H1 (cell line): ENCODE measurements around the gene ASAP2. TPM values are rescaled to one million over a fixed set of nuclear protein-coding genes. Genes with fewer than 3 reads are reported as not detected.

Source experiments
- CTCF ChIA-PET: fragments of 300-600 bp; sonication (Branson Sonifier 250); formaldehyde crosslinking; loops from one replicate; lab custom pipeline; 2021; ENCODE audit not compliant: partially characterized antibody; lab: Charles Lee
- POLR2A ChIA-PET: fragments of 300-600 bp; sonication (Branson Sonifier 250); formaldehyde crosslinking; loops from one replicate; lab custom pipeline; 2021; ENCODE audit warnings: inconsistent platforms; ENCODE audit not compliant: partially characterized antibody; lab: Charles Lee
- DNase-seq, 2 experiments: peaks; one replicate each; pipeline versions ENCODE4 v3.0.0 to v3.0.0-alpha.2; 2010 to 2022; ENCODE audit warnings: low spot score in 2 of 2, low read depth in 1 of 2, mixed read lengths in 1 of 2
- FAIRE-seq: peaks from 2 replicates; lab custom pipeline; 2011; peaks lifted over from hg19 to GRCh38; lab: Jason Lieb, UNC
- H2AFZ ChIP-seq: 2 replicates; pipeline ENCODE4 v1.8.1; 2012; ENCODE audit warnings: low read length, inconsistent platforms
- H2AK5ac ChIP-seq: 2 replicates; pipeline ENCODE4 v1.6.1; 2013; ENCODE audit warnings: low read depth, low read length
- H2BK120ac ChIP-seq: replicated peaks from 2 replicates; pipeline ENCODE3; 2013; ENCODE audit warnings: low read depth, low read length, inconsistent platforms
- H2BK12ac ChIP-seq: 2 replicates; pipeline ENCODE4 v1.6.1; 2013; ENCODE audit warnings: low read depth, low read length
- H2BK15ac ChIP-seq: 2 replicates; pipeline ENCODE4 v1.6.1; 2013; ENCODE audit warnings: low read length
- H2BK20ac ChIP-seq: 2 replicates; pipeline ENCODE4 v1.6.1; 2013; ENCODE audit warnings: low read length
- H2BK5ac ChIP-seq: 2 replicates; pipeline ENCODE4 v1.6.1; 2013; ENCODE audit warnings: low read depth, low read length
- H3K14ac ChIP-seq: 2 replicates; pipeline ENCODE4 v1.6.1; 2013; ENCODE audit warnings: inconsistent platforms; ENCODE audit not compliant: insufficient read length
- H3K18ac ChIP-seq: 2 replicates; pipeline ENCODE4 v1.6.1; 2013; ENCODE audit warnings: low read length; ENCODE audit errors: extremely low read depth
- H3K23ac ChIP-seq: 2 replicates; pipeline ENCODE4 v1.6.1; 2013; ENCODE audit warnings: inconsistent platforms; ENCODE audit not compliant: insufficient read length
- H3K23me2 ChIP-seq: 2 replicates; pipeline ENCODE4 v1.6.1; 2013; ENCODE audit warnings: low read depth, low read length
- H3K27ac ChIP-seq: 2 replicates; pipeline ENCODE4 v1.6.1; 2011; ENCODE audit warnings: low read depth, low read length, inconsistent platforms
- H3K27me3 ChIP-seq, 4 experiments: replicated peaks in 1 of 4; 1 replicate in 1 of 4; 2 replicates in 3 of 4; pipeline versions ENCODE4 v1.6.1 to v1.8.1; 2011 to 2013; ENCODE audit warnings: low read length in 3 of 4, mild to moderate bottlenecking in 3 of 4, inconsistent platforms in 2 of 4, mixed read lengths in 2 of 4, moderate library complexity in 1 of 4; ENCODE audit not compliant: control insufficient read depth in 3 of 4, insufficient read depth in 3 of 4; ENCODE audit errors: extremely low read depth in 1 of 4
- H3K36me3 ChIP-seq, 4 experiments: 2 replicates each; pipeline versions ENCODE4 v1.6.1 to v1.8.1; 2011 to 2013; ENCODE audit warnings: mild to moderate bottlenecking in 4 of 4, low read length in 3 of 4, moderate library complexity in 2 of 4, control low read depth in 1 of 4, inconsistent platforms in 1 of 4; ENCODE audit not compliant: insufficient read depth in 4 of 4, control insufficient read depth in 2 of 4
- H3K4ac ChIP-seq: replicated peaks from 2 replicates; pipeline ENCODE3; 2013; ENCODE audit warnings: low read length, low read depth, mixed read lengths, inconsistent platforms; ENCODE audit not compliant: insufficient read length
- H3K4me1 ChIP-seq, 4 experiments: replicated peaks in 1 of 4; 1 replicate in 1 of 4; 2 replicates in 3 of 4; pipeline versions ENCODE4 v1.6.1 to v1.8.1; 2011 to 2013; ENCODE audit warnings: low read length in 3 of 4, inconsistent platforms in 2 of 4, mixed read lengths in 1 of 4; ENCODE audit not compliant: insufficient read depth in 4 of 4, control insufficient read depth in 3 of 4
- H3K4me2 ChIP-seq, 2 experiments: 2 replicates each; pipeline versions ENCODE4 v1.6.1 to v1.8.1; 2011 to 2013; ENCODE audit warnings: low read depth in 2 of 2, low read length in 2 of 2, control low read depth in 1 of 2, inconsistent platforms in 1 of 2, mild to moderate bottlenecking in 1 of 2; ENCODE audit not compliant: insufficient read depth in 1 of 2
- H3K4me3 ChIP-seq, 4 experiments: fragments of 200-600, 300-600 bp in 1 of 4; sonication (generic), shearing (Covaris generic), sonication (Bioruptor Twin) in 1 of 4; 2 replicates each; pipeline versions ENCODE4 v1.5.1 to v1.8.1; 2011 to 2016; ENCODE audit warnings: low read length in 4 of 4, low read depth in 3 of 4, control low read depth in 2 of 4, inconsistent platforms in 2 of 4, mild to moderate bottlenecking in 2 of 4, mixed read lengths in 1 of 4, moderate library complexity in 1 of 4; ENCODE audit not compliant: insufficient read depth in 2 of 4; ENCODE audit errors: extremely low read depth in 1 of 4
- H3K56ac ChIP-seq: replicated peaks from 2 replicates; pipeline ENCODE3; 2013; ENCODE audit warnings: low read depth, mild to moderate bottlenecking, mixed read lengths, low read length, inconsistent platforms; ENCODE audit not compliant: insufficient read length
- H3K79me1 ChIP-seq: 2 replicates; pipeline ENCODE4 v1.6.1; 2013; ENCODE audit warnings: low read depth, low read length, control low read depth
- H3K79me2 ChIP-seq, 2 experiments: 2 replicates each; pipeline versions ENCODE4 v1.6.1 to v1.8.1; 2012 to 2013; ENCODE audit warnings: low read length in 2 of 2, mild to moderate bottlenecking in 2 of 2, inconsistent platforms in 1 of 2; ENCODE audit not compliant: insufficient read depth in 2 of 2, control insufficient read depth in 1 of 2
- H3K9ac ChIP-seq, 4 experiments: replicated peaks in 1 of 4; 1 replicate in 1 of 4; 2 replicates in 3 of 4; pipeline versions ENCODE4 v1.6.1 to v1.8.1; 2011 to 2013; ENCODE audit warnings: low read depth in 3 of 4, low read length in 3 of 4, control low read depth in 2 of 4, mild to moderate bottlenecking in 2 of 4, moderate library complexity in 2 of 4, inconsistent platforms in 1 of 4; ENCODE audit errors: extremely low read depth in 1 of 4
- H3K9me3 ChIP-seq, 2 experiments: 2 replicates each; pipeline versions ENCODE4 v1.6.1 to v1.8.1; 2012 to 2013; ENCODE audit warnings: mild to moderate bottlenecking in 2 of 2, moderate library complexity in 2 of 2, control low read depth in 1 of 2, inconsistent platforms in 1 of 2, low read depth in 1 of 2, low read length in 1 of 2, mixed read lengths in 1 of 2; ENCODE audit not compliant: insufficient read depth in 2 of 2
- H4K20me1 ChIP-seq, 2 experiments: replicated peaks in 1 of 2; 2 replicates each; pipeline versions ENCODE3 to v1.8.1; 2011 to 2013; ENCODE audit warnings: inconsistent platforms in 2 of 2, low read length in 2 of 2, mild to moderate bottlenecking in 1 of 2; ENCODE audit not compliant: insufficient read depth in 2 of 2, control insufficient read depth in 1 of 2
- H4K5ac ChIP-seq: 2 replicates; pipeline ENCODE4 v1.6.1; 2013; ENCODE audit warnings: low read length, low read depth, mixed read lengths, inconsistent platforms; ENCODE audit not compliant: insufficient read length
- H4K8ac ChIP-seq: 2 replicates; pipeline ENCODE4 v1.8.0; 2013; ENCODE audit warnings: mild to moderate bottlenecking, moderate library complexity, low read length, inconsistent platforms; ENCODE audit not compliant: insufficient read depth; ENCODE audit errors: extremely low read depth
- H4K91ac ChIP-seq: replicated peaks from 2 replicates; pipeline ENCODE3; 2013; ENCODE audit warnings: low read length, mixed read lengths, inconsistent platforms; ENCODE audit not compliant: insufficient read length
- ATF2 ChIP-seq: IDR thresholded peaks from 2 replicates; pipeline ENCODE4 v1.6.1; 2012; ENCODE audit warnings: low read length, inconsistent platforms
- CBX5 ChIP-seq: fragments of 300-800, 300-1000 bp; sonication (generic); IDR thresholded peaks from 2 replicates; pipeline ENCODE4 v1.7.1; 2016; ENCODE audit warnings: antibody characterized with exemption, low read length, low read depth
- CBX8 ChIP-seq: fragments of 300-800, 300-1000 bp; sonication (generic); IDR thresholded peaks from 2 replicates; pipeline ENCODE4 v1.7.1; 2016; ENCODE audit warnings: low read depth, low read length, borderline replicate concordance
- EGR1 ChIP-seq: IDR thresholded peaks from 2 replicates; pipeline ENCODE4 v1.6.1; 2011; ENCODE audit warnings: low read depth, low read length, borderline replicate concordance
- EZH2 ChIP-seq: fragments of 200-600 bp; sonication (generic); IDR thresholded peaks from 2 replicates; pipeline ENCODE4 v1.7.1; 2012; ENCODE audit warnings: low read depth, mild to moderate bottlenecking, moderate library complexity, low read length, inconsistent platforms; ENCODE audit not compliant: severe bottlenecking
- GTF2F1 ChIP-seq: IDR thresholded peaks from 2 replicates; pipeline ENCODE4 v1.6.1; 2012; ENCODE audit warnings: low read depth, low read length, improper control_type of control experiment, borderline replicate concordance
- KDM5A ChIP-seq: fragments of 200-600 bp; IDR thresholded peaks from 2 replicates; pipeline ENCODE4 v1.7.1; 2012; ENCODE audit warnings: mild to moderate bottlenecking, low read length, inconsistent platforms, mixed read lengths
- POLR2A ChIP-seq, 2 experiments: IDR thresholded peaks; 1 replicate in 1 of 2; 2 replicates in 1 of 2; pipeline ENCODE4 v1.6.1; 2011; ENCODE audit warnings: low read depth in 2 of 2, low read length in 2 of 2, mild to moderate bottlenecking in 2 of 2; ENCODE audit errors: control extremely low read depth in 1 of 2
- RAD21 ChIP-seq, 2 experiments: IDR thresholded peaks in 1 of 2; conservative IDR thresholded peaks in 1 of 2; 2 replicates each; pipeline ENCODE4 v1.6.1; 2011; ENCODE audit warnings: low read depth in 2 of 2, low read length in 2 of 2, improper control_type of control experiment in 1 of 2, inconsistent platforms in 1 of 2, mild to moderate bottlenecking in 1 of 2, moderate library complexity in 1 of 2
- SIN3A ChIP-seq, 2 experiments: IDR thresholded peaks in 1 of 2; conservative IDR thresholded peaks in 1 of 2; 2 replicates each; pipeline ENCODE4 v1.6.1; 2011 to 2012; ENCODE audit warnings: low read length in 2 of 2, improper control_type of control experiment in 1 of 2, low read depth in 1 of 2, mild to moderate bottlenecking in 1 of 2
- SIRT6 ChIP-seq: IDR thresholded peaks from one replicate; pipeline ENCODE4 v1.7.1; 2012; ENCODE audit warnings: low read length, inconsistent platforms
- SUZ12 ChIP-seq: fragments of 200-600 bp; sonication (generic); IDR thresholded peaks from 2 replicates; pipeline ENCODE4 v1.6.1; 2012; ENCODE audit warnings: mild to moderate bottlenecking, inconsistent platforms, low read length, moderate library complexity, mixed read lengths
- WGBS, 2 experiments: shearing (Covaris generic) in 1 of 2; methylation state at CpG; one replicate each; pipeline versions ENCODE4 v1.1.6 to v1.1.7; 2013 to 2015; ENCODE audit warnings: low lambda C conversion rate in 2 of 2, mixed read lengths in 2 of 2, inconsistent platforms in 1 of 2, low coverage in 1 of 2, missing lambda C conversion rate in 1 of 2; ENCODE audit not compliant: insufficient replicate concordance in 2 of 2, insufficient coverage in 1 of 2, insufficient read length in 1 of 2; ENCODE audit errors: extremely low coverage in 1 of 2, missing lambda C conversion rate in 1 of 2; 5-methylcytosine and 5-hydroxymethylcytosine counted together
- polyA plus RNA-seq, 7 experiments: library from polyadenylated mRNA; depleted of rRNA in 3 of 7; stranded (reverse) in 5 of 7; unstranded in 2 of 7; fragments of >200 nt in 5 of 7; fragments of 200-250 nt in 2 of 7; gene quantifications; 1 replicate in 5 of 7; 2 replicates in 1 of 7; 4 replicates in 1 of 7; pipeline versions ENCODE4 v1.2.1 to v1.2.3, GENCODE V29; 2011 to 2013; ENCODE audit warnings: missing spikeins in 2 of 7, mixed read lengths in 2 of 7
- total RNA-seq: library from RNA; stranded (reverse); fragmentation: NEBNext Ultra II Directional; extraction: Animal tissue kit (Norgen Biotek cat#: 25700); gene quantifications from 2 replicates; pipeline ENCODE4 v1.2.1, GENCODE V29; 2021

The ASAP2 gene
- total and polyA plus RNA-seq, 2 of the 8 experiments (the other 6 are each of a cell fraction or from before 2014, with no cell fraction given): 10.2 to 18.7 TPM

DNA sequence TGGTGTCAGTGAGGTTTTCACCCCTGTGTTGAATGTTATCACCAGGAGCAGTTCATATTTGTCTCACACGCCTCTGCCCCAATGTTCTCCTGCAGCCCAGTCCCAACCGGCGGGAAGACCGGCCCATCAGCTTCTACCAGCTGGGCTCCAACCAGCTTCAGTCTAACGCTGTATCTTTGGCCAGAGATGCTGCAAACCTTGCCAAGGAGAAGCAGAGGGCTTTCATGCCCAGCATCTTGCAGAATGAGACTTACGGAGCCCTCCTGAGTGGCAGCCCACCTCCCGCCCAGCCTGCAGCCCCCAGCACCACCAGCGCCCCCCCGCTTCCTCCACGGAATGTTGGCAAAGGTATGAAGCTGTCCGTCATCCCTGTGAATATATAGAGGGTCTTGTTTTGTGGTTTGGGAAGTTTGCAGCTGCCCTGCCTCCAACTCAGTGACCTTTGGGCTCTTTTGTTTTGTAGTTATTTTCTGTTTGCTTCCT is 181.6 kb downstream of the ASAP2 start:
- WGBS, 2 experiments: 87% methylated on average over 11 of the region's 11 CpGs; no CpG with 5 or more reads in 1 of the 2 experiments
- Histone ChIP-seq H3K23me2 (no peaks in the 10 kb centered on the region), H2BK120ac (no peak overlapping the region), H2BK12ac (no peak overlapping the region), H3K9me3 (no peaks in the 10 kb centered on the region), H3K27ac (no peak overlapping the region), H3K4ac (no peak overlapping the region), H3K18ac (no peak overlapping the region), H2AFZ (no peak overlapping the region), H3K9ac (no peak overlapping the region), H3K27me3 (no peaks in the 10 kb centered on the region), H4K5ac (no peak overlapping the region), H3K56ac (no peak overlapping the region), H3K4me3 (no peak overlapping the region), H2AK5ac (no peak overlapping the region; the same call in 1 of the 2 replicates), H4K20me1 (peaks cover 4% of the 10 kb centered on the region in 2 experiments), H4K91ac (no peak overlapping the region), H3K14ac (no peak overlapping the region), H2BK15ac (no peak overlapping the region), H3K4me1 (peaks cover 3 to 7% (median 6%) of the 10 kb centered on the region in 4 experiments; a peak in 6 of 7 replicates), H4K8ac (no peak overlapping the region), H3K79me2 (no peaks in the 10 kb centered on the region), H3K23ac (no peak overlapping the region), H3K79me1 (no peaks in the 10 kb centered on the region), H3K4me2 (no peak overlapping the region), H3K36me3 (peaks cover 0 to 8% (median 2%) of the 10 kb centered on the region in 4 experiments; a peak in 4 of 8 replicates), H2BK5ac (no peak overlapping the region), H2BK20ac (no peak overlapping the region)
- FAIRE-seq: no peak
- DNase-seq: no peak
- ChIA-PET CTCF (interaction anchor here (0.7 to 4.1 kb wide), 6 partner anchors 13 to 245 kb away, joined by 3 to 17 read pairs (median 6); no protein-coding TSS in a partner anchor), POLR2A (no interaction called here)
- TF ChIP-seq ATF2 (no peak), GTF2F1 (no peak), EGR1 (no peak), POLR2A (IDR thresholded peaks at IDR 0.05; ENCODE audit: control extremely low read depth in 1 of 2, low read depth in 2 of 2, low read length in 2 of 2) (no peak), CBX8 (no peak), EZH2 (no peak), KDM5A (no peak), SIN3A (conservative IDR thresholded peaks at IDR 0.05 in 1 of 2, IDR thresholded peaks at IDR 0.05 in 1 of 2; ENCODE audit: low read depth in 1 of 2, low read length in 2 of 2) (no peak), SIRT6 (no peak), RAD21 (IDR thresholded peaks at IDR 0.05 in 1 of 2, conservative IDR thresholded peaks at IDR 0.05 in 1 of 2; ENCODE audit: low read depth in 2 of 2, low read length in 2 of 2) (no peak), CBX5 (no peak), SUZ12 (no peak)
